GM12801 (cell line): Measurements from ENCODE around the gene CNTN2.

Experiments used
- CTCF ChIP-seq: IDR thresholded peaks from one replicate; pipeline ENCODE4 v1.5.1; 2011; ENCODE audit warnings: control low read depth; ENCODE audit not compliant: insufficient read length; ENCODE audit errors: extremely low read depth

Gene CNTN2

GRCh38 chr1:205003358-205004131 lies 39.5 kb upstream of the CNTN2 start:
- TF ChIP-seq CTCF: no peak

- TF ChIP-seq CTCF: no peak
These were observed 38.7 kb upstream of the CNTN2 start for GRCh38 chr1:205004351-205004750.

- no peak for TF ChIP-seq CTCF
These were observed 34.1 kb upstream of the CNTN2 start for GRCh38 chr1:205008896-205009295.

GRCh38 chr1:205009670-205010069 lies 33.3 kb upstream of the CNTN2 start:
- no peak for TF ChIP-seq CTCF

GRCh38 chr1:205012391-205013140 lies 30.4 kb upstream of the CNTN2 start:
- TF ChIP-seq CTCF: no peak

GRCh38 chr1:205013683-205014367 lies 29.2 kb upstream of the CNTN2 start:
- no peak for TF ChIP-seq CTCF

GRCh38 chr1:205014783-205015182 lies 28.2 kb upstream of the CNTN2 start:
- no peak for TF ChIP-seq CTCF
